Ovary (tissue), 9 donors: Measurements from ENCODE around the gene RAPGEF2. TPM values are rescaled to one million over a fixed set of nuclear protein-coding genes. Genes with fewer than 3 reads are reported as not detected.
"Not testable (repeated sequence)": the region's sequence is repeated elsewhere in the genome, so short reads cannot be mapped to it uniquely, and the experiment has no call there.

Source experiments
- DNase-seq, 5 donors: peaks; one replicate each; pipeline ENCODE4 v3.0.0-alpha.2; 2019 to 2020
- H3K27ac ChIP-seq, 2 donors: fragments of 200-600 bp; one replicate each; pipeline versions ENCODE4 v1.5.1 to v1.8.0; 2019 to 2022
- H3K27me3 ChIP-seq: fragments of 200-600 bp; one replicate; pipeline ENCODE4 v1.8.0; 2022
- H3K36me3 ChIP-seq: fragments of 200-600 bp; sonication (generic); one replicate; pipeline ENCODE4 v1.5.1; 2019
- H3K4me1 ChIP-seq: one replicate; pipeline ENCODE4 v1.8.1; 2013; ENCODE audit warnings: mild to moderate bottlenecking, moderate library complexity; ENCODE audit not compliant: insufficient read depth
- H3K4me3 ChIP-seq: fragments of 200-600 bp; sonication (generic); one replicate; pipeline ENCODE4 v1.5.1; 2017
- H3K9me3 ChIP-seq, 2 donors: fragments of 200-600 bp in 1 of 2; sonication (generic) in 1 of 2; one replicate each; pipeline versions ENCODE4 v1.5.1 to v1.8.1; 2013 to 2019; ENCODE audit warnings: mild to moderate bottlenecking in 1 of 2, moderate library complexity in 1 of 2
- CTCF ChIP-seq, 3 donors: fragments of 450-650 bp in 2 of 3; fragments of 200-600 bp in 1 of 3; IDR thresholded peaks; one replicate each; pipeline versions ENCODE4 v1.5.1 to v1.8.0; 2016 to 2022; ENCODE audit warnings: antibody characterized with exemption in 3 of 3, mild to moderate bottlenecking in 1 of 3
- EP300 ChIP-seq: sonication (generic); formaldehyde crosslinking; IDR thresholded peaks from one replicate; pipeline ENCODE4 v1.6.1; 2017; ENCODE audit warnings: antibody characterized with exemption
- POLR2A ChIP-seq: fragments of 450-650 bp; IDR thresholded peaks from one replicate; pipeline ENCODE4 v1.6.1; 2017; ENCODE audit warnings: antibody characterized with exemption, mild to moderate bottlenecking, moderate library complexity
- WGBS, 3 donors: extraction: QIAGEN DNeasy Blood & Tissue Kit in 1 of 3; methylation state at CpG; one replicate each; pipeline versions ENCODE4 v1.1.5 to v1.1.7; 2013 to 2017; 5-methylcytosine and 5-hydroxymethylcytosine counted together
- intact Hi-C, 4 donors: fragments of 100-400 bp; cut with DNase I; formaldehyde crosslinking; loops; one replicate each; pipeline versions ENCODE4 v1.11.0 to v1.15.1; 2022 to 2023
- polyA plus RNA-seq, 2 donors: library from polyadenylated mRNA; stranded (reverse); fragments of 200-250 nt in 1 of 2; fragments of 350-450 nt in 1 of 2; fragmentation: Illumina TruSeq in 1 of 2; extraction: RNeasy Lipid Tissue Mini Kit (QIAGEN cat#74804) in 1 of 2; gene quantifications; one replicate each; pipeline ENCODE4 v1.2.3, GENCODE V29; 2013 to 2014
- total RNA-seq, 7 donors: library from RNA; depleted of rRNA in 2 of 7; stranded (reverse); fragments of >200 nt in 2 of 7; fragmentation: NEBNext Ultra II Directional in 3 of 7; extraction: Animal tissue kit (Norgen Biotek cat#: 25700) in 3 of 7; gene quantifications; one replicate each; pipeline versions ENCODE4 v1.1.0 to v1.2.4, GENCODE V29; 2016 to 2023
- donor health status: DM: no; HTN: no; CAD: no; lungs with moderate emphysema.
- donor health status: DM: no; HTN: no; CAD: no.
- donor health status: Bipolar disorder and iron deficiency.
- donor health status: DM: yes; HTN: yes; CAD: no.
- donor health status: DM: no; HTN: no; CAD: no.
- donor health status: DM: yes; HTN: yes; CAD: no.

The RAPGEF2 gene
- total and polyA plus RNA-seq, 9 donors: 11.5 to 46.5 (median 25.4) TPM

- no peak for DNase-seq
- Histone ChIP-seq H3K36me3 (no peaks in the 10 kb centered on the region), H3K4me3 (no peak overlapping the region), H3K4me1 (peaks cover 6% of the 10 kb centered on the region), H3K27me3 (no peaks in the 10 kb centered on the region), H3K9me3 (no peaks in the 10 kb centered on the region), H3K27ac (no peak overlapping the region)
- WGBS, 3 donors: 73 to 79% (median 75%) methylated on average over 4 of the region's 4 CpGs
- intact Hi-C loops: no loop called here
- TF ChIP-seq POLR2A (no peak), CTCF (IDR thresholded peaks at IDR 0.05) (no peak), EP300 (no peak)
Measured at GRCh38 chr4:159308566-159309340, 205.9 kb downstream of the RAPGEF2 start.

GRCh38 chr4:159312236-159312635 lies 209.4 kb downstream of the RAPGEF2 start:
- intact Hi-C loops: no loop called here
- H3K27ac ChIP-seq: no peak overlapping the region
- no peaks in the 10 kb centered on the region for H3K36me3 ChIP-seq
- H3K9me3 ChIP-seq: no peaks in the 10 kb centered on the region
- DNase-seq: no peak
- no peaks in the 10 kb centered on the region for H3K27me3 ChIP-seq
- TF ChIP-seq CTCF (IDR thresholded peaks at IDR 0.05) (no peak), POLR2A (no peak), EP300 (no peak)
- peaks cover 6% of the 10 kb centered on the region for H3K4me1 ChIP-seq
- H3K4me3 ChIP-seq: no peak overlapping the region

- H3K27ac ChIP-seq, H3K4me1 ChIP-seq, intact Hi-C loops, H3K9me3 ChIP-seq, H3K4me3 ChIP-seq, H3K27me3 ChIP-seq, DNase-seq, H3K36me3 ChIP-seq: not testable (repeated sequence)
- 91 to 96% (median 93%) methylated on average over 12 of the region's 12 CpGs for WGBS, 3 donors
Measured at GRCh38 chr4:159315879-159316278, 213.0 kb downstream of the RAPGEF2 start.

- Histone ChIP-seq H3K4me3 (no peak overlapping the region), H3K4me1 (peaks cover 2% of the 10 kb centered on the region), H3K36me3 (no peaks in the 10 kb centered on the region), H3K27ac (no peak overlapping the region), H3K27me3 (no peaks in the 10 kb centered on the region), H3K9me3 (no peaks in the 10 kb centered on the region)
- WGBS, 3 donors: 93 to 97% (median 96%) methylated on average over 5 of the region's 5 CpGs
- intact Hi-C loops: no loop called here
- DNase-seq: no peak
- no peak for TF ChIP-seq CTCF (IDR thresholded peaks at IDR 0.05)
- TF ChIP-seq POLR2A: no peak
- TF ChIP-seq EP300: no peak
Measured at GRCh38 chr4:159317203-159317602, 214.3 kb downstream of the RAPGEF2 start.

- H3K27ac ChIP-seq: no peak overlapping the region
- H3K36me3 ChIP-seq: no peaks in the 10 kb centered on the region
- TF ChIP-seq CTCF (IDR thresholded peaks at IDR 0.05) (no peak), POLR2A (no peak), EP300 (no peak)
- H3K4me1 ChIP-seq: no peaks in the 10 kb centered on the region
- no peak for DNase-seq
- 93 to 97% (median 96%) methylated on average over 4 of the region's 4 CpGs for WGBS, 3 donors
- H3K4me3 ChIP-seq: no peak overlapping the region
- intact Hi-C loops: no loop called here
- no peaks in the 10 kb centered on the region for H3K9me3 ChIP-seq
- no peaks in the 10 kb centered on the region for H3K27me3 ChIP-seq
Measured at GRCh38 chr4:159319027-159319426, 216.1 kb downstream of the RAPGEF2 start.
